Measurements from ENCODE around the gene ARL15. TPM values are rescaled to one million over a fixed set of nuclear protein-coding genes. Genes with fewer than 3 reads are reported as not detected.

The ARL15 gene
- total and polyA plus RNA-seq, 2 of the 8 experiments (the other 6 are each of a cell fraction or from before 2014, with no cell fraction given) = 9.9 to 21.2 TPM

GRCh38 chr5:53890490-53890889 lies 419.9 kb downstream of the ARL15 start:
- CTCF ChIA-PET (ENCODE audit: partially characterized antibody) = interaction anchor here (0.7 kb wide), 1 partner anchor 13 kb away, joined by 3 read pairs; no protein-coding TSS in a partner anchor
- H3K14ac ChIP-seq (ENCODE audit: insufficient read length) = no peak overlapping the region
- TF ChIP-seq SP4 (IDR thresholded peaks at IDR 0.05; ENCODE audit: low read length) = no peak
- no peak for TF ChIP-seq ZNF274 (IDR thresholded peaks at IDR 0.05; ENCODE audit: borderline replicate concordance, extremely low read depth, low read length)
- TF ChIP-seq RFX5 (IDR thresholded peaks at IDR 0.05; ENCODE audit: borderline replicate concordance, low read depth, low read length) = no peak
- no peak for TF ChIP-seq RXRA (IDR thresholded peaks at IDR 0.05; ENCODE audit: insufficient read depth, low read depth, low read length)
- TF ChIP-seq RAD21 (IDR thresholded peaks at IDR 0.05 in 1 of 2, conservative IDR thresholded peaks at IDR 0.05 in 1 of 2; ENCODE audit: low read depth in 2 of 2, low read length in 2 of 2) = no peak
- TF ChIP-seq TBP (IDR thresholded peaks at IDR 0.05; ENCODE audit: low read depth, low read length) = no peak

More at GRCh38 chr5:53890490-53890889, 419.9 kb downstream of the ARL15 start:
- Histone ChIP-seq H3K23me2 (ENCODE audit: low read depth, low read length) (no peaks in the 10 kb centered on the region), H3K27ac (ENCODE audit: low read depth, low read length) (no peak overlapping the region), H3K79me1 (ENCODE audit: low read depth, low read length) (no peaks in the 10 kb centered on the region), H4K5ac (ENCODE audit: insufficient read length, low read depth, low read length) (no peak overlapping the region), H4K20me1 (replicated peaks in 1 of 2; ENCODE audit: control insufficient read depth in 1 of 2, insufficient read depth in 2 of 2, low read length in 2 of 2) (no peaks in the 10 kb centered on the region), H3K56ac (replicated peaks; ENCODE audit: insufficient read length, low read depth, low read length) (no peak overlapping the region), H2BK5ac (ENCODE audit: low read depth, low read length) (no peak overlapping the region), H3K23ac (ENCODE audit: insufficient read length) (no peak overlapping the region), H3K4me1 (replicated peaks in 1 of 4; ENCODE audit: control insufficient read depth in 3 of 4, insufficient read depth in 4 of 4, low read length in 3 of 4) (peaks cover 0 to 5% (median 2%) of the 10 kb centered on the region in 4 experiments; a peak in 3 of 7 replicates), H2BK15ac (ENCODE audit: low read length) (no peak overlapping the region), H3K36me3 (ENCODE audit: control insufficient read depth in 2 of 4, insufficient read depth in 4 of 4, low read length in 3 of 4) (no peaks in the 10 kb centered on the region), H3K9me3 (ENCODE audit: insufficient read depth in 2 of 2, low read depth in 1 of 2, low read length in 1 of 2) (no peaks in the 10 kb centered on the region), H2BK120ac (replicated peaks; ENCODE audit: low read depth, low read length) (no peak overlapping the region), H2AK5ac (ENCODE audit: low read depth, low read length) (no peak overlapping the region), H4K8ac (ENCODE audit: extremely low read depth, insufficient read depth, low read length) (no peak overlapping the region), H3K9ac (replicated peaks in 1 of 4; ENCODE audit: extremely low read depth in 1 of 4, low read depth in 3 of 4, low read length in 3 of 4) (no peak overlapping the region), H2BK20ac (ENCODE audit: low read length) (no peak overlapping the region), H2AFZ (ENCODE audit: low read length) (no peak overlapping the region), H3K4ac (replicated peaks; ENCODE audit: insufficient read length, low read depth, low read length) (no peak overlapping the region), H4K91ac (replicated peaks; ENCODE audit: insufficient read length, low read length) (no peak overlapping the region), H3K27me3 (replicated peaks in 1 of 4; ENCODE audit: control insufficient read depth in 3 of 4, extremely low read depth in 1 of 4, insufficient read depth in 3 of 4, low read length in 3 of 4) (no peaks in the 10 kb centered on the region), H3K4me2 (ENCODE audit: insufficient read depth in 1 of 2, low read depth in 2 of 2, low read length in 2 of 2) (no peak overlapping the region), H3K18ac (ENCODE audit: extremely low read depth, low read length) (no peak overlapping the region), H3K4me3 (ENCODE audit: extremely low read depth in 1 of 4, insufficient read depth in 2 of 4, low read depth in 3 of 4, low read length in 4 of 4) (no peak overlapping the region), H2BK12ac (ENCODE audit: low read depth, low read length) (no peak overlapping the region), H3K79me2 (ENCODE audit: control insufficient read depth in 1 of 2, insufficient read depth in 2 of 2, low read length in 2 of 2) (no peaks in the 10 kb centered on the region)
- FAIRE-seq (no peak), DNase-seq (ENCODE audit: low read depth in 1 of 2, low spot score in 2 of 2) (no peak)
- 94% methylated on average over 7 of the region's 7 CpGs; no CpG with 5 or more reads in 1 of the 2 experiments for WGBS, 2 experiments (ENCODE audit: extremely low coverage in 1 of 2, insufficient coverage in 1 of 2, insufficient read length in 1 of 2, insufficient replicate concordance in 2 of 2, low coverage in 1 of 2, low lambda C conversion rate in 2 of 2, missing lambda C conversion rate in 1 of 2)
- POLR2A ChIA-PET (ENCODE audit: partially characterized antibody) = interaction anchor here (0.6 to 0.7 kb wide), 2 partner anchors 8 to 77 kb away, joined by 3 read pairs; no protein-coding TSS in a partner anchor

Measured in H1 (cell line).